HG02943 (cell line): ENCODE measurements around the gene CELSR2.
"Not testable (repeated sequence)": the region's sequence is repeated elsewhere in the genome, so short reads cannot be mapped to it uniquely, and the experiment has no call there.

ENCODE experiments used
- ATAC-seq: cut with Tn5 transposase; IDR thresholded peaks from one replicate; pipeline ENCODE4 v1.9.1; 2021; ENCODE audit warnings: mild to moderate bottlenecking, low read depth, moderate library complexity; ENCODE audit not compliant: unreplicated experiment

Gene CELSR2

DNA sequence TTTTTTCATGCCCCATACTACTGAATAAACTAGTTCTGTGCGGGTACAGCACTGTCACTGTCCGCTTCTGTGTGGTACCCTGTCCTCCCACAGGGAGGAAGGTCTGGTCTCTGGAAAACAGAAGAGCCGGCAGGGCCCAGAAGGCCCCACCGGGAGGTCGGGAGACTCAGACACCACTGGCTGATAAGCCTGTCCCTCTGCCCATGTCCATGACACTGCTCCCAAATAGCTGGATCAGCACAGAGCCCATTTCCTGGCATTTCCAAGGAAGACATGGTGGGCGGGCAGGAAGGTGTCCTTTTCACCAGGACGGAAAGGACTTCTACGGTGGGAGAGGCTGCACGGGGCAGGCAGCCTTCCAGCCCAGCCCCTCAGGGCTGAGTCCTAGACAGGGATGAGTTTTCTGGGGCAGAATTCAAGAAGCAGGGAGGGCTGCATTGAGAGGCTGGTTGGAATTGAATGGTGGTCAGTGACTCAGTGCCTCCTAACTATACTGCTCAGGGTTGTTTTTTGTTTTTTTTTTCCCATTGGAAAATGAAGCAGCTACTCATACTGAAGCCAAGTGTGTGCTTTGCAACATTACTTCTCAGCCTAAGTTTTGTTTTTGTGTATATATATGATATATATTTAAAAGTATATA, 26.5 kb downstream of the CELSR2 start:
- no peak for ATAC-seq

DNA sequence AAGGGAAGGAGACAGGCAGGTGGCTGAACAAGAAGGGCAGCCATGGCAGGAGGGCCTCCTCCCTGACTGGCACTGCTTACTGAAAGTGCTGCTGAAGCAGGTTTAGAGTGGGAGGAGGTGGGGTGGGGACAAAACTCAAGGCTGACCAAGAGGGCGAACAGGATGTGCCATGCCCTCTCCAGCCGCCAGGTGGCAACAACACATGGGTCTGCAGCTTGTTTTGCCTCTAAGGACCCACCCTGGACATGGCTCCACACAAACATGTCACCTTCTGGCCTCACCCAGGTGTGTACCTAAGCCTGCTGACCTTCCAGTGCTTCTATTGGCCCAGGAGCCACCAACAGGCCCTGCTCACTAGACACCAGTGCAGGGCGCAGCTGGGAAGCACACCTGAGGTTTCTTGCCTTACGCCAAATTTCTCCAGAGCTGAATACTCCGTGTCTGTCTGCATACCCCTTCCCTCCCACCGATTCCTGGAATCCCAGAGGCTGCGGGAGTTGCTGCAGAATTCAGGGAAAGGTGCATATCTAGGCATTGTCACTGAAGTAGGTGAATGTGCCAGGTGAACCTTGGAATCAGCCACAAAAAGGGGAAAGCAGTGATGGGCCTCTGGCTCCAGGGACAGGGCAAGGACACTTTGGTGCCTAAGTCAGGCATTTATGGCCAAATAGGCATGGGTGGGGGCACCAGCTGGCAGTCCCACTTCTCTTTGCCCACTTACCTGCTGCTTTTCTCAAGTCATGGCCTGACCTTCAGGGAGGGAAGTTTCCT, 28.3 kb downstream of the CELSR2 start:
- ATAC-seq = no peak

DNA sequence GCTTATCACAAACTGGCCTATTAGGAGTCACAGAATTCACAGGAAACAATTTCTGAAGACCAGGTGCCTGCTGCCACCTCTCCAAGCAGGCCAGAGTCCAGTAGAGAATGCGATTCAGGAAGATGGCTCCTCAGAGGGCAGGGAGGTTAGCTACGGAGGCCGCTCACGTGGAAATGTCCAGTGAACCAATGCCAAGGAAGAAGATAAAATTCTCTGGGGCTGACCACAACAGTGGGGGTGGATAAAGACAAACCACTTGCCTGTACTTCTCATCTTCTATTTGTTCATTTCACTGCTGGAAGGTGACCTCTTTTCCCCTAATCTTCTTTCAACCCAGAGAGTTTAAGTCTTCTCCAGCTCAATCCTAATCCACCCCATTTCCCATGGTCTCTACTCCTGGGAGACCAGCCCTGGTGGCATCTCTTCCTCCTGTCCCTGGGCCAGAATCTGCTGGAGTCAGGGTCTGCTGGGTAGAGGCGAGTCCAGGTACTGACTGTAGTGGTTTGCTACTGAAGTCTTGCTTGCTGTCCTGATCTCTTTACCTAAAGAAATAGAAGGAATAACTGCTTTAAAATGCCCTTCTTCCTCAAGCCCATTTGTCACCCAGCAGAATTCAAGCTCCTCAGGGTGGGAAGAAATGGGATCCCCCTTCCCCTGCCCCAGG, 30.4 kb downstream of the CELSR2 start:
- ATAC-seq = no peak

- ATAC-seq = no peak
These were observed 31.5 kb downstream of the CELSR2 start for GRCh38 chr1:109280862-109281261.

DNA sequence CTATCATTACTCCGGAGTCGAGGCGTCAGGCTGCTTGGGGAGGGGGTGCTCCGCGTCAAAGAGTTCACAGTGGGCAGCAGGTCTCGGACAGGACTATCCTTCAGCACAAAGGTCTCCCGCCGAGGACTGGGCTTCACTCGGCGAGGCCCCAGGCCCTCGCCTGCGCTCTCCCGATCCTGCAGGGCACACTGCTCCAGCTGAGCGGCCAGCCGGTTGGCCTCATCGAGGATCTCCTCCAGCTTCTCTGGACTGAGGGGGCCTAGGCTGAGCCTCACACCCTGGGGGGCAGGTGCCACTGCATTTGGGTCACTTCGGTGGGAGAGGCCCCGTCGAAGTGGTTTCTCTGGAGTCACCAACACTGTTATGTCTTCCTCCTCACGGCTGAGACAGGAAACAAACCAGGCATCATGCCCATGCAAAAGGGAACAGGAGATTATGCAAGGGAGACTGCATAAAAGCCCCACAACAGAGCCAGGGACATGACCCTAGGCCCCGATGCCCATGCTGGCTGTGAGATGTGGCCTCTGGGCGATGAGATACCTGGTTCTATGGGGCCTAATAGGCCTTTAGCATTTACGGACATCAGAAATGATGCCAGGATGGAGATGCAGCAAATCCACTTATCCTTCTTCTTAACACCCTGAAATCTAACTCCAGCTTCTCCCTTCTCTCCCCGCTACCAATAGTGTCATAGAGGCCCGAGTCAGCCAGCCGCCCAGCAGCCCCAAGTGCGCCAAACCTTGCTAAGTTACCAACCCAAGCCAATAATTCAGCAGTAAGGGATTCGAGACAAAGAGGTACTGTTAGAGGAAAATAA, 32.5 kb downstream of the CELSR2 start:
- no peak for ATAC-seq

DNA sequence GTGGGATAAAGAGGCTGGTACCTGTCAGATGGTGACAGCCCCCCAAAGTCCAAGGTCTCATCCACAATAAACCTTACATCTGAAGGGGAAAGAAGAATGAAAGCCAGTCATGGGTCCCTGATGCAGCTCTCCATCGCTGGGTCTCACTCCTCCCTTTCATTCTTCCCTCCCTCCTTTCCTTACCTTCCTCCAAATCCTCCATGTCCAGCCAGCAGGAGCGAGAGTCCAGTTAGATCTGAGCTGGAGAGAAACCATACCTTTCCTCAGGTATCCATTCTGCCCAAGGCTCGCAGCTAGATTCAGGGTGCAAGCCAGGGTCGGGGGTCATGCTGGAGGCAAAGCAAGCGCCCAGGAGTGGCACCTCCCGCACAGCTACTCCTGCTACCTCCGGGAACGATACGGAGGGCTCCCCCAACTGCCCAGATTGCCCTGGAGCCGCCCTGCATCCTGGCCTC, 33.2 kb downstream of the CELSR2 start:
- no peak for ATAC-seq

GRCh38 chr1:109282952-109283747, 33.8 kb downstream of the CELSR2 start, which contains the start of gene PSRC1:
PSRC1 (minus strand) TSS chr1:109283145.
- peak; percentile 91 for ATAC-seq

GRCh38 chr1:109283748-109284600, 34.6 kb downstream of the CELSR2 start:
- no peak for ATAC-seq

GRCh38 chr1:109286762-109287161, 37.4 kb downstream of the CELSR2 start:
- ATAC-seq = not testable (repeated sequence)

DNA sequence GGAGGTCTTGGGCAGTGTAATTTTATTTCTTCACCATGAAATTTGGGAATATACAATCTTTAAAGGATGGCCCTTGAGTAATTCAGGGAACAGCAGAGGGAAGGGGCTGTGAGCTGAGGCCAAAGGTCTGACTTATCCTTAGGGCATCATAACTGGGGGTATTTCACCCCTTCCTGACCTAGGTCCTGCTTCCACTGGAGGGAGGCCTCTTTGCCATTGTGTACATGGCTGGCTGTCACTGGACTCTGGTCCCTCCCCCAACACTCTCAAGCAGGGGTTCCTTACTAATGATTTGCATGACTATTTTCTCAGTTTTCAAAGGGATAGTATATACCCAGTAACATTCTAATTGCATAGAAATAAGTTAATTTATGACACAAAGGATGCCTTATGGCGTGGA, 40.8 kb downstream of the CELSR2 start:
- ATAC-seq = no peak

DNA sequence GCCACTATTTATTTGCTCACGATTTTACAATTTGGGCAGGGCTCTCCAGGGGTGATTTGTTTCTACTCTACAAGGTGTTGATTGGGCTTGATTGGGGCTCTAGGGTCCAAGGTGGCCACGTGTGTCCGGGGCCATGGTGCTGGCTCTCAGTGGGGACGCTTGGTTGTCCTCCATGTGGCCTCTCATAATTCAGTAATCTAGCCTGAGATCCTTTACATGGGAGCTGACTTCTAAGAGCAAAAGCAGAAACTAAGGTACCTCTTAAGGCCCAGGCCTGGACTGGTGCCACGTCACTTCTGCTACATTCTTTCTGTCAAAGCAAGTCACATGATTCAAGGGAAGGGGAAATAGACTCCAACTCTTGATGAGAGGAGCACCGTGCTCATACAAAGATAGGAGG, 41.7 kb downstream of the CELSR2 start:
- ATAC-seq = no peak

GRCh38 chr1:109292364-109292763, 43.0 kb downstream of the CELSR2 start:
- ATAC-seq = no peak

DNA sequence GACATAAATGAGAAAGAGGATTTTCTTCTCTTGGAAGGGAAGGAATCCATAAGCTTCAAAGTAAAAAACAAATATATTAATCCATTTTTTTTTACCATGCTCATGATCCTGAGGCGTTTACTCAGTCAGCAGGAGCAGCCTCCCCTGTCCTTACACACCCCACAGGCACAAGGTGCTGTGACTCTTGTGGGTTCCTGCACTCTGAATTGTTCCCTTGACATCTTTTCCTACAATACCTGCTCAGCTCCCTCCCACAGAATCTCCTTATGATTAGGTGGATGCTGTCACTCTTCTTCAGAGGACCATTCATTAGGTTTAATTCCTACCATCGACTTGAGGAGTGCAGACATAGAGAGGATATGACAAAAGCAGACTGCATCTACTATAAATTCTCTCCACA, 43.7 kb downstream of the CELSR2 start:
- no peak for ATAC-seq

DNA sequence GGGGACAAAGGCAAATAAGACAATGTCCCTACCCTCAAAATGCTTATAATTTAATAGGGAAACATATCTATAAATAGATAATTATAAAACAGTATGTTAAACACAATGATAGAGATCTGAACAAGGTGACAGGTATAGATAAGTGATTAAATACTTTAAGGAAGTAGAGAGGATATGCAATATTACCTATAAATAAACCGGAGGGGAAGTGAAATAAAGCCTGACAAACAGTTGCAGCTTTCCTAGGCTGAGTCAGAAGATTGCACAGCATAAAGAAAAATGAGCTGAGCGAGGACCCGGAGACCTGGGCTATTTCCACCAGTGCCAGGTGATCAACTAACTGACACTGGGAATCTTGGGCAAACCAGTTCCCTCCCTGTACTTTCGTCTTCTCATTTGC, 45.1 kb downstream of the CELSR2 start:
- no peak for ATAC-seq

GRCh38 chr1:109295712-109296415, 46.5 kb downstream of the CELSR2 start:
- no peak for ATAC-seq

DNA sequence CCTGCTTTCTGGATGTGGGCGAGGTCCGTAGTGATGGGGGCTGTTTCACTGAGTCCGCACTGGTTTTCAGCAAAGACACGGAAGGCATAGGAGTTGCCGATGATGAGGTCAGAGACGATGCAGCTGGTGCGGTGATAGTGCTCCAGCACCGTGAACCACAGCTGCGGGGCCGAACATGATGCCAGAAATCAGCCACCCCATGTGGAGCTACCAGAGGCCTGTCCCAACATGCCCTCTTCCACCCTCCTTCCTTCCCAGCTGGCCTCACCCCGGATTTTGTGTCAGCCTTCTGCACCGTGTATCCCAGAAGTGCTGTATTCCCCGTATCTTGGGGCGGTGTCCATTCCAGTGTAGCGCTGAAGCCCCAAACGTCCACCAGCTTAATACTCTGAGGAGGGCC, 47.4 kb downstream of the CELSR2 start:
- no peak for ATAC-seq

DNA sequence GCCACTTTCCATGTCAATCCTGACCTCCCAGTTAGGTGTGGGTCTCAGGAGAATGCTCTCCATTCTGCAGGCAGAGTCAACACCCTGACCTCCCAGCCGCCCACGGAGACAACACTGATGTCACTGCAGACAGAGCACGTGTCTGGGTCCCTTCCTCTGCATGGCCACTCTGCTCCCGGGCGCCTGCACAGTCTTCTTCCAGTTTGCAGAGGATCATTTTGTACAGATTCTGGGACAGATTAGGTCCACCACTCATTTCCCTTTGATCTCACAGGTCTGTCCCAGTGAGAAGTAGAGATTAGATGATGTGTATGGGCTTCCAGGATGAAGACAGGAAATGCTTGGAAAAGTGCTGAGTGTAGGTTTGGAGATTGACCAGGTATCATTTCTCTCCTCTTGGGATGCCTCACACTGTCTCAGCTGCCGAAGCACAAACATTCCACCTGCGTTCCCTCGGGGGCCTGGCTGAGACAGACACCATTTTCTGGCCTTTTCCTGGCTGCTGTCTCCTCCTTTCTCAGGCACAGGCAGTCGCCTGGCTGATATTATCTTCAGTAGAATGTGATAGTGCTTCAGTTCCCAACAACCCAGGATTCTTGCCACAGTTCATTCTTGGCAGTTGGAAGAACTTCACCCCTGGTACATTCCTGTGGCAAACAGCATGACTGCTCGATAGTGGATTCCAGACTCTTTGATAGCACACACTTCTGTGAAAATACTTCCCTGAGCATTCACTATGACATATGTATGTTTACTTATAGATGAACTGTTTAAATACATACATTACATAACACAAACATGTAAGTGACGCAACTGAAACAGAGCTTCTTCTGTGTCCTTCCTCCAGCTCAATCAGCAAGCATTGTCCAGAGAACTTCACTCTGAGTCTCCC, 49.6 kb downstream of the CELSR2 start:
- ATAC-seq = no peak
